HT-29 (cell line): ENCODE results near the gene ERC1. TPM values are rescaled to one million over a fixed set of nuclear protein-coding genes. Genes with fewer than 3 reads are reported as not detected.

Experiments used
- DNase-seq: peaks from one replicate; pipeline ENCODE4 v3.0.0-alpha.2; 2015; ENCODE audit warnings: low spot score
- total RNA-seq: library from RNA; depleted of rRNA; stranded (reverse); fragments of >200 nt; shearing (Covaris generic); gene quantifications from 2 replicates; pipeline ENCODE4 v1.2.3, GENCODE V29; 2014

The ERC1 gene
- total RNA-seq, 1 experiment from 2014 or later = 11.6 TPM

DNA sequence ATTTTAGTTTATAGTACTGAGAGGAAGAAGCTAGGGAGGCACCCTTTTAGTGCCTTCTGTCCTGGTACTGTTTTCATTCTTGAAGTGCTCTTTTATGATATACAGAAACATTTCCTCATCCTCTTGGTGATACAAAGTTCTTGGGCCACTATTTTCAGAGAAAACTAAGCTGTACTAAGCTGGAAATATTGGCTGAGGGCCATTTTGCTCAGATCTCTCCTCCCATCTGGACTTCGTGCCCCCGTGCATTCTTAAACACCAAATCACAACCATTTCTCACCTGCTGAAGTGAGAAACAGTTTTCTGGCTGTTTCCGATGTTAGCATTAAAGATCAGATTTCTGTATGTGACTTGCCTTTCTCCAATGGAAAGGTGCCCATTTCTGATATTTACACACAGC lies 444.4 kb downstream of the ERC1 start:
- DNase-seq = peak; percentile 38

DNA sequence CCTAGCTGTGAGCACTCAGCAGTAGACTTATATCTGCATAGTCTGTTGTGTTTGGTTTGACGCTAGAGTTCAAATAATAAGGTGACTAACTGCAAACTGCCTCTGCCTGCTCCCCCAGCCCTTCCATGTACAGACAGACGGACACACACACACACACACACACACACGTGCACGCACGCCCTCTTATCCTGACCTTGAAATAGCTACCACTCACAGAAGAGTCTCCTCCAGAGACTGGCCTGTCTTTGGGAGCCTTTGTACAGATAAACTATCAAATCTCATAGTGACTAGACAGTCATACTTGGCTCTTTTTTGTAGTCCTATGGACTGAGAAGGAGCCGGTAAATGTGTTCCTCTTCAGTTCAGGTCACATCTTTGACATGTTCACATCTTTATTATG lies 445.0 kb downstream of the ERC1 start:
- no peak for DNase-seq

- no peak for DNase-seq
Measured at GRCh38 chr12:1436981-1437380, 446.0 kb downstream of the ERC1 start.

GRCh38 chr12:1439201-1439600 lies 448.2 kb downstream of the ERC1 start:
- no peak for DNase-seq

- no peak for DNase-seq
Measured at GRCh38 chr12:1439687-1440086, 448.7 kb downstream of the ERC1 start.

DNA sequence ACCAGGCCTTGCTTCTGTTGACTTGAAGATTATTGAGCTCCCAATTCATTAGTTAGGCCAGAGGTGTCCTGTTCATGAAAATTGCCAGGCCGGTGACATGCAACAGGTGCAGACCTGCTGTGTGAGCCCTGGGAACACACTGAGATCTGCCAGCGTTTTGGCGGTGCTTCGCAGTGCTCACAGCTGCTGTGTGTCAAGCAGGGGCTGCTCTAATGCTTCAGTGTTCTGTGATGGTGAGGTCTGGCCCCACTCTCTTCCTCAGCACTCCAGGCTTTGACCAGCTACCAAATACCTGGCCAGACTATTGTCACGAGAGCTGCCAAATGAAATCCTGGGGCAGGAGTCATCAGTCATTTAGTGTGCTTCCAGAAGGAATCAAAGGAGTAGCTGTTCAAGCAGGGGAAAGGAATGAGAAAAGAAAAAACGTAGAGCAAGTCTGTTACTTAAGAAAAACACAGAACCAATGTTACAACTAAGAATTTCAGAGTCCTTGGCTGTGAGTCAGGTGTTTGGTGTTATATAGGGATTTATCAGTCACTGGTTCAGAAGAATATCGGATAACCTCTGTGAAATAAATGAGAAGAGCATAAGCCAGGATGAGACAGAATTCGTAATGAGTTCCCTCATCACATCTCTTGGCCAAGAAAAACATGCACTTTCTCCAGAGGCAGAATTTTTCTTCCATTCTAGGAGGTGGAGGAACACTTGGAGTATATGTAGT lies 452.6 kb downstream of the ERC1 start:
- no peak for DNase-seq

- DNase-seq = no peak
Measured at GRCh38 chr12:1444142-1444516, 453.1 kb downstream of the ERC1 start.

DNA sequence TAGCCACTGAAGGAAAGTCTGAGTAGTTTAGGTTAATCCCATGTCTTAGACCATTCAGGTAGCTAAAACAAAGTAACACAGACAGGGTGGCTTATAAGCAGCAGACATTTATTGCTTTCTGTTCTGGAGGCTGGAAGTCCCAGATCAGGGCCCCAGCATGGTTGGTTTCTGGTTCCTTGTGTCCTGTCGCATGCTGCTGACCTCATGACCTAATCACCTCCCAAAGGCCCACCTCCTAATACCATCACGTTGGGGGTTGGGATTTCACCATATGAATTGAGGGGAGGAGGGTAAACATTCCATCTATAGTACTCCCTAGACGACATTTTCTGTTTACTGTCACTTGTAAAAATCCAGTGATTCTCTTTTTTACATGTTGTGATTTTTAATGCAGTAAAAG lies 454.8 kb downstream of the ERC1 start:
- DNase-seq = no peak

- no peak for DNase-seq
Measured at GRCh38 chr12:1448336-1448735, 457.3 kb downstream of the ERC1 start.

DNA sequence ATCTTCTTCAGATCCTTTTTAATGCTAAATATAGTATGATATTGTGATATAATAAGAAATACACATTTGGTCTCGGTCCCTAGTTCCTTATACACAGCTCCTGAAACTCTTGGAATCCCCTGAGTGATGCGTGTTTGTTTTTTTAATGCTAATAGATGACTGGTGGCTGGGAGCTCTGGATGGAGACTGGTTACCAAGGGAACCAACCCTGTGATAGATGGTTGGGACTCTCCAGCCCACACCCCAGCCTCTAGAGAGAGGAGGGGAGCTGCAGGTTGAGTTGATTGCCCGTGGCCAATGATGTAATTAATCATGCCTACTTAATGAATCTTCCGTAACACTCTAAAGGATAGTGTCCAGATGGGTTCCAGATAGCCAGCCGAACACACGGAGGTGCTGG lies 462.8 kb downstream of the ERC1 start:
- DNase-seq = no peak

DNA sequence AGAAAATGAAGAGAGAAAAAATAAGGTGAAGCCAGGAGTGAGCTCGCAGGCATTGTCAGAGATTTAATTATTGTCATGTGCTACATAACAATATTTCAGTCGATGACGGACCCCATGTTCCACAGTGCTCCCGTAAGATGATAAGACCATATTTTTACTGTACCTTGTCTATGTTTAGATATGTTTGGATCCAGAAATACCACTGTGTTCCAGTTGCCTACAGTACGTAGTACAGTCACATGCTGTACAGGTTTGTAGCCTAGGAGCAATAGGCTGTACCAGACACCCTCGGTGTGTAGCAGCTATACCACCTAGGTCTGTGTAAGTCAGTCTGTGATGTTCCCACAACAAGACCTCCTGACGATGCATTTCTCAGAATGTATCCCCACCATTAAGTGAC lies 465.9 kb downstream of the ERC1 start:
- no peak for DNase-seq

GRCh38 chr12:1457901-1458300 lies 466.9 kb downstream of the ERC1 start:
- no peak for DNase-seq

GRCh38 chr12:1459339-1459738 lies 468.3 kb downstream of the ERC1 start:
- DNase-seq = no peak

GRCh38 chr12:1463073-1463905 lies 472.3 kb downstream of the ERC1 start:
- no peak for DNase-seq

- no peak for DNase-seq
Measured at GRCh38 chr12:1464925-1465324, 473.9 kb downstream of the ERC1 start.

DNA sequence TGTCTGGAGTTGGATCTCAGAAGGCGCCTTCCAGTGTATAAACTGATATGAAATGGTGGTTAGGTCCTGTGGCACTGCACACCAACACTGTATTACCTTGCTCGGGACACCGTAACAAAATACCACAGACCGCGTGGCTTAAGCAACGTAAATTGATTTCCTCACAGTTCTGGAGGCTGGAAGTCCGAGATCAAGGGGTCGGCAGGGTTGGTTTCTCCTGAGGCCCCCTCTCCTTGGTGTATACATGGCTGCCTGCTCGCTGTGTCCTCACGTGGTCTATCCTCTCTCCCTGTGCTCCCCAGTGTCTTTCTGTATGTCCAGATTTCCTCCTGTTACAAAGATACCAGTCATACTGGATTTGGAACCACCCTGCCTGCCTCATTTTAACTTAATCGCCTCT lies 475.0 kb downstream of the ERC1 start:
- DNase-seq = no peak

GRCh38 chr12:1466481-1467154 lies 475.6 kb downstream of the ERC1 start:
- DNase-seq = no peak

DNA sequence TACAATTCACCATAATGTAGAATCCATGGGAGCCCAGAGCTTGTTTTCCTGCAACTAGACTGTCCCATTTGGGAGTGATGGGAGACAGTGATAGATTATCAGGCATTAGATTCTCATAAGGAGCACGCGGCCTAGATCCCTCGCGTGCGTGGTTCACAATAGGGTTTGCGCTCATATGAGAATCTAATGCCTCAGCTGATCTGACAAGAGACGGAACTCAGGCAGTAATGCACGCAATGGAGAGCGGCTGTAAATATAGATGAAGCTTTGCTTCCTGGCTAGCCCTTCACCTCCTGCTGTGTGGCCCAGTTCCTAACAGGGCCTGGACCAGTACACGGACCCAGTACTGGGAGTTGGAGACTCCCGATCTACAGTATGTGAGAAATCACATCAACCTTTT lies 476.7 kb downstream of the ERC1 start:
- DNase-seq = no peak

DNA sequence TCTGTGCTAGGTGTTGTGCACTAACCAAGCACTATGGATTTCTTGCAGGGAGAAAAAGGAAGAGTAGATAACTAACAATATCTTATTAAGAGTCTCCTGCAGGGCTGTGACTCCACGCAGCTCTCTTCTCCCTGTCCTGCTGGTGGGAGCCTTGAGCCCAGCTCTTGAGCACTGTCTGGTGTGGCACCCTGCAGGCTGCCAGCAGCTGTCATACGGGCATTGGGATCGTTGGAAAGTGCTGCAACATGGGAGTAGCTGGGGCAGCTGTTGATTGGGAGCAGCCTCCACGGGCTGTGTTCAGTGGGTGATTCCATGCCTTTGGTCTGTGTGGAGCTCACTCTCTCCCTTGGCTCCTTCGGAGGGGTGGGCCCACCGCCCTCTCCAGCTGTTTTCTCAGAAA lies 478.0 kb downstream of the ERC1 start:
- DNase-seq = no peak

DNA sequence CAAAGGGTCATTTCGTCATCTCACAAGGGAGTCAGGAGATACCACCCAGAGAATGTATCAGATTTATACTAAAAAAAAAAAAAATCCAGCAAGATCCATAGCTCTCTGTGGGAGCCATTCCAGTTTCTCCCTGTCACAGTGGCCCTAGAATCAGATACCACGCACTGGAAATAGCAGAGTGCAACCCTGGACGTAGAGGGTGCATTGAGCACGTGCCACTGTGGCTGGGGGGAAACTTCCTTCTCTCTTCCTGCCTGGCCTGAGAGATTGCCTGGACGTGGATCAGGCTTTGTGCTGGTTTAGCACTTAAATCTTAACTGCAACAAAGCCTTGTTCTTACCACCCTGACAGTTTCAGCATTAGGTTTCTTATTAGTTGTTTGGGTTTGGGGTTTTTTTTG lies 479.0 kb downstream of the ERC1 start:
- DNase-seq = no peak

DNA sequence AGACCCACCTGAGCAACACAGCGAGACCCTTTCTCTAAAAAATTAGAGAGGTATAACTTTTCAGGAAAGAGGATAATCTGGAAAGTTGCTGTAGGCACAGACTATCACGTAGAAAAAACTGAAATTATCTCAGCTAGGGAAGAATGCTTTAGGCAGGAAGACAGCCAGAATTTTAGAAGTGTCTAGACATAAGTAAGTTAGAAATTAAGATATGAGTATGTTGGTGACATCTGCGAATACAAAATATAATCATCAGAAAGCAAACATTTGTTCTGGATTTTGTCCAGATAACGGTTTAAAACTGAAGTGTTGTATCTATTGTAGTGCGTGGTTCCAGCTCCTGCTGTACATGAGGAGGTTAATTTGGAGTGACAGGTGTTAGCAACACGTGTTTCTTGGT lies 480.2 kb downstream of the ERC1 start:
- no peak for DNase-seq

GRCh38 chr12:1473418-1473817 lies 482.4 kb downstream of the ERC1 start:
- peak; percentile 14 for DNase-seq
